Panc1 (cell line): ENCODE data around the gene PCDH1. TPM values are rescaled to one million over a fixed set of nuclear protein-coding genes. Genes with fewer than 3 reads are reported as not detected.

ENCODE experiments used
- ATAC-seq: fragments of 200-7000 bp; cut with Tn5 transposase; 2 replicates; pipeline ENCODE4 v1.9.1; 2020; ENCODE audit warnings: mild to moderate bottlenecking, moderate library complexity
- BruUV-seq: library from RNA; stranded (reverse); fragments of 400-500 nt; replicated peaks from 2 replicates; lab custom pipeline; 2021; lab: Mats Ljungman, UMichigan
- CTCF ChIA-PET: fragments of 300-600 bp; sonication (Branson Sonifier 250); formaldehyde crosslinking; loops from one replicate; lab custom pipeline; 2022; ENCODE audit warnings: antibody characterized with exemption; lab: Charles Lee
- POLR2A ChIA-PET: fragments of 300-600 bp; sonication (Branson Sonifier 250); formaldehyde crosslinking; loops from one replicate; lab custom pipeline; 2022; ENCODE audit warnings: antibody characterized with exemption; lab: Charles Lee
- DNase-seq: peaks from one replicate; pipeline ENCODE4 v3.0.0-alpha.2; 2010; ENCODE audit warnings: low read depth, low spot score
- H3K27ac ChIP-seq: 2 replicates; pipeline ENCODE4 v1.5.1; 2011; ENCODE audit warnings: mild to moderate bottlenecking, low read length, inconsistent platforms
- H3K27me3 ChIP-seq: fragments of 200-500 bp; sonication (Bioruptor generic); 2 replicates; pipeline ENCODE4 v1.6.0; 2014; ENCODE audit warnings: low read length, inconsistent platforms; ENCODE audit not compliant: control insufficient read depth, insufficient read depth
- H3K36me3 ChIP-seq: fragments of 200-500 bp; sonication (Bioruptor generic); 2 replicates; pipeline ENCODE4 v1.5.1; 2014; ENCODE audit warnings: inconsistent platforms, mild to moderate bottlenecking, low read length, moderate library complexity; ENCODE audit not compliant: control insufficient read depth, insufficient read depth
- H3K4me1 ChIP-seq: 2 replicates; pipeline ENCODE4 v1.5.1; 2011; ENCODE audit warnings: inconsistent platforms, mild to moderate bottlenecking, low read length, moderate library complexity; ENCODE audit not compliant: control insufficient read depth, insufficient read depth
- H3K4me3 ChIP-seq, 2 experiments: 2 replicates each; pipeline ENCODE4 v1.5.1; 2011 to 2012; ENCODE audit warnings: low read depth in 2 of 2, low read length in 2 of 2, mild to moderate bottlenecking in 2 of 2, inconsistent platforms in 1 of 2, moderate library complexity in 1 of 2
- H3K9me3 ChIP-seq: fragments of 200-500 bp; sonication (Bioruptor generic); 2 replicates; pipeline ENCODE4 v1.5.1; 2014; ENCODE audit warnings: low read depth, mild to moderate bottlenecking, inconsistent platforms, low read length, moderate library complexity; ENCODE audit not compliant: control insufficient read depth, insufficient read depth
- POLR2AphosphoS5 ChIP-seq: IDR thresholded peaks from 2 replicates; pipeline ENCODE4 v1.6.1; 2012; ENCODE audit warnings: mild to moderate bottlenecking, low read depth, low read length, moderate library complexity
- REST ChIP-seq, 2 experiments: IDR thresholded peaks; 2 replicates each; pipeline ENCODE4 v1.6.1; 2011 to 2012; ENCODE audit warnings: low read depth in 2 of 2, control low read depth in 1 of 2, low read length in 1 of 2, mild to moderate bottlenecking in 1 of 2, moderate library complexity in 1 of 2; ENCODE audit not compliant: insufficient read depth in 1 of 2
- SIN3A ChIP-seq: IDR thresholded peaks from 2 replicates; pipeline ENCODE4 v1.6.1; 2012; ENCODE audit warnings: low read depth, mild to moderate bottlenecking, low read length, moderate library complexity, borderline replicate concordance; ENCODE audit not compliant: insufficient read depth
- TCF7L2 ChIP-seq: IDR thresholded peaks from 2 replicates; pipeline ENCODE4 v1.6.1; 2011; ENCODE audit warnings: mild to moderate bottlenecking, low read depth, low read length, inconsistent platforms
- in situ Hi-C: cut with HindIII; loops from 2 replicates; pipeline ENCODE4 v1.10.0; 2016; ENCODE audit warnings: low sequenced_read_pairs, low pct_unique_long_range_greater_than_20kb
- intact Hi-C: fragments of 100-400 bp; cut with micrococcal nuclease; formaldehyde crosslinking; loops from one replicate; pipeline ENCODE4 v1.10.0; 2022; ENCODE audit not compliant: unreplicated experiment
- total RNA-seq: library from RNA; stranded (reverse); gene quantifications from one replicate; pipeline ENCODE4 v1.2.1, GENCODE V29; 2021; ENCODE audit not compliant: unreplicated experiment
- TF ChIP-seq, protein P1 (sequence below): fragments of 450-650 bp; IDR thresholded peaks from 2 replicates; pipeline ENCODE4 v1.5.1; 2017; ENCODE audit warnings: mild to moderate bottlenecking

Gene PCDH1
- total RNA-seq, 1 experiment from 2014 or later: 9.0 TPM

DNA sequence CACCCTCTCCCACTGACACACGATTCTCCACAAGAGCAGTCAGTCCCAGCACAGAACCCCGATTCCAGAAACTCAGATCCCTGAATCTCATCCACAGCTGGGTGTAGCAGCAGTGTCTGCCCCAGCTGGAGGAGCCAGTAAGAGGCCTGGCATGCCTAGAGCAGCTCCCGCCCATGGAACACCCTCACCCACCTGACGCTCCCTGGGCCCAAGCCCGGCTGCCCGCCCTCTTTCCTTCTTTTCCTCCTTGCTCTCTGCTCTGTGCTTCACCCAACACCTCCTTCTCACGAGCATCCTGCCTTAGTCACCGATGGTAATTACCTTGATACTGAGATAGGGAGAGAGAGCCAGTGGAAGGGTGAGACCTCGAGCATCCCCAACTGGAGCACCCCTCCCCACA, 8.7 kb downstream of the PCDH1 start:
- no peak overlapping the region for H3K27ac ChIP-seq
- CTCF ChIA-PET: no interaction called here

DNA sequence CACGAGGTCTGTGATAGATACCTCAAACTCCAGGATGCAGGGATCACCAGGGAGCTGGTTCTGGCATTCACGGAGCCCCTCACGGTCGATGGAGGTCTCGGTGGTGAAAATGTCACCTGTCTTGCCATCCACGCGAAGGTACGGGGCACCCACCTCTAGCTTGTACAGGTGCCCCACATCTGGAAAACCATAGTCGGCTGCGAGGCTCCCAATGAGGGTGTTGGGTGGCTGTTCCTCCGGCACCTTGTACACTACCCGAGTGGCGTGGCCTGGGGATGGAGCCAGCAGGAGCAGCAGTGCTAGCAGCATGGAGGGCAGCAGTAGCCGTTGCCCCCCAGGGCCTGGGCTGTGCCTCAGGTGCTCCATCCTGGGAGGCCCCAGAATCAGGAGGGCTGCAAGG, 9.2 kb downstream of the PCDH1 start:
- TF ChIP-seq TCF7L2 (no peak), REST (IDR thresholded peaks at IDR 0.05; ENCODE audit: insufficient read depth in 1 of 2, low read depth in 2 of 2, low read length in 1 of 2) (no peak)
- H3K4me3 ChIP-seq: no peak overlapping the region
- H3K9me3 ChIP-seq: no peaks in the 10 kb centered on the region
- ChIA-PET CTCF (no interaction called here), POLR2A (interaction anchor here (0.6 kb wide), 1 partner anchor 294 kb away, joined by 3 read pairs; no protein-coding TSS in a partner anchor)
- no TSS peak for BruUV-seq
- H3K4me1 ChIP-seq: no peaks in the 10 kb centered on the region; the same call in 1 of the 2 replicates
- intact Hi-C loops (no loop called here), in situ Hi-C loops (no loop called here)
- no peak for ATAC-seq
- no peak overlapping the region for H3K27ac ChIP-seq
- no peaks in the 10 kb centered on the region for H3K36me3 ChIP-seq
- DNase-seq: no peak
- H3K27me3 ChIP-seq: no peaks in the 10 kb centered on the region

More for the DNA sequence above, 8.7 kb downstream of the PCDH1 start:
- Histone ChIP-seq H3K27me3 (no peaks in the 10 kb centered on the region), H3K36me3 (no peaks in the 10 kb centered on the region), H3K9me3 (no peaks in the 10 kb centered on the region), H3K4me1 (no peaks in the 10 kb centered on the region; the same call in 1 of the 2 replicates), H3K4me3 (no peak overlapping the region)
- intact Hi-C loops: no loop called here
- no peak for DNase-seq
- ATAC-seq: peak; percentile 41; the same call in 1 of the 2 replicates
- TF ChIP-seq SIN3A (no peak), POLR2AphosphoS5 (no peak), REST (IDR thresholded peaks at IDR 0.05; ENCODE audit: insufficient read depth in 1 of 2, low read depth in 2 of 2, low read length in 1 of 2) (no peak), TCF7L2 (no peak)
- TF ChIP-seq, protein P1, sequence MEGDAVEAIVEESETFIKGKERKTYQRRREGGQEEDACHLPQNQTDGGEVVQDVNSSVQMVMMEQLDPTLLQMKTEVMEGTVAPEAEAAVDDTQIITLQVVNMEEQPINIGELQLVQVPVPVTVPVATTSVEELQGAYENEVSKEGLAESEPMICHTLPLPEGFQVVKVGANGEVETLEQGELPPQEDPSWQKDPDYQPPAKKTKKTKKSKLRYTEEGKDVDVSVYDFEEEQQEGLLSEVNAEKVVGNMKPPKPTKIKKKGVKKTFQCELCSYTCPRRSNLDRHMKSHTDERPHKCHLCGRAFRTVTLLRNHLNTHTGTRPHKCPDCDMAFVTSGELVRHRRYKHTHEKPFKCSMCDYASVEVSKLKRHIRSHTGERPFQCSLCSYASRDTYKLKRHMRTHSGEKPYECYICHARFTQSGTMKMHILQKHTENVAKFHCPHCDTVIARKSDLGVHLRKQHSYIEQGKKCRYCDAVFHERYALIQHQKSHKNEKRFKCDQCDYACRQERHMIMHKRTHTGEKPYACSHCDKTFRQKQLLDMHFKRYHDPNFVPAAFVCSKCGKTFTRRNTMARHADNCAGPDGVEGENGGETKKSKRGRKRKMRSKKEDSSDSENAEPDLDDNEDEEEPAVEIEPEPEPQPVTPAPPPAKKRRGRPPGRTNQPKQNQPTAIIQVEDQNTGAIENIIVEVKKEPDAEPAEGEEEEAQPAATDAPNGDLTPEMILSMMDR: no peak
- BruUV-seq: no TSS peak
- in situ Hi-C loops: no loop called here
- POLR2A ChIA-PET: interaction anchor here (0.6 kb wide), 1 partner anchor 295 kb away, joined by 3 read pairs; no protein-coding TSS in a partner anchor
